GM12891 (cell line): ENCODE measurements around the gene GANC.

Source experiments
- PAX5 ChIP-seq: IDR thresholded peaks from 2 replicates; pipeline ENCODE4 v1.6.1; 2011; ENCODE audit warnings: low read length, moderate library complexity, mild to moderate bottlenecking; ENCODE audit not compliant: insufficient read depth, severe bottlenecking
- POLR2A ChIP-seq: IDR thresholded peaks from 2 replicates; pipeline ENCODE4 v1.6.1; 2011; ENCODE audit warnings: low read depth, low read length, control low read depth
- POLR2AphosphoS5 ChIP-seq: IDR thresholded peaks from 2 replicates; pipeline ENCODE4 v1.6.1; 2011; ENCODE audit warnings: low read depth, low read length, control low read depth

GRCh38 chr15:42373936-42374335 lies 100.9 kb downstream of the GANC start:
- no peak for TF ChIP-seq POLR2AphosphoS5
- TF ChIP-seq POLR2A, result no peak
- TF ChIP-seq PAX5, result no peak
